ENCODE measurements around the gene CREB3L2. TPM values are rescaled to one million over a fixed set of nuclear protein-coding genes. Genes with fewer than 3 reads are reported as not detected.
A peak's percentile ranks its signal among the peaks of the same experiment; 100 is the strongest.

Gene CREB3L2
- total RNA-seq, 1 experiment from 2014 or later, result 18.1 TPM

DNA sequence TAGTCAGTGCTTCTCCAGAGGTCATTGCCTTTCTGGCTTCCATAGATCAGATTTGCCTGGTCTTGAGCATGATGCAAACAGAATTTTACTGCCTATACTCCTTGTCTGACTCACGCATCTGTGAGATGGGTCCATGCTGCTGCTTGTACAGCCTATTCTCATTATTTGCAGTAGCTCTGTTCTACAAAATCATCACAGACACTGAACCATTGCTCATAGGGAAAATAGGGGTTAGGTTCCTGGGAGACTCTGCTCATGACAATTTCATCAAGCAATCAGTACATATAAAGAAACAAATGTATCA is 7.4 kb upstream of the CREB3L2 start:
- Histone ChIP-seq H3K4me1 (ENCODE audit: insufficient read depth, low read length) (peaks cover 4% of the 10 kb centered on the region; the same call in 1 of the 2 replicates), H4K20me1 (ENCODE audit: low read length) (no peaks in the 10 kb centered on the region), H3K4me2 (ENCODE audit: low read length) (peak overlapping the region; percentile 65), H3K9me3 (ENCODE audit: low read length) (no peaks in the 10 kb centered on the region), H3K27me3 (ENCODE audit: low read length) (no peaks in the 10 kb centered on the region), H2AFZ (ENCODE audit: low read length) (peak overlapping the region; percentile 76; the same call in 1 of the 2 replicates), H3K9ac (ENCODE audit: low read length) (no peak overlapping the region), H3K36me3 (ENCODE audit: low read depth, low read length) (no peaks in the 10 kb centered on the region; the same call in 1 of the 2 replicates), H3K79me2 (ENCODE audit: low read length) (no peaks in the 10 kb centered on the region), H3K4me3 (ENCODE audit: low read length) (no peak overlapping the region), H3F3A (ENCODE audit: low read length, unreplicated experiment) (no peaks in the 10 kb centered on the region), H3K9me2 (replicated peaks; ENCODE audit: low read length) (no peaks in the 10 kb centered on the region), H3K27ac (ENCODE audit: low read length) (no peak overlapping the region)
- ChIA-PET CTCF (interaction anchor here (0.6 to 1.0 kb wide), 5 partner anchors 104 to 729 kb away, joined by 3 to 9 read pairs (median 3); no protein-coding TSS in a partner anchor), POLR2A (ENCODE audit: unreplicated experiment) (no interaction called here)
- DNase-seq (peak; percentile 15), ATAC-seq (peak; percentile 51; the same call in 1 of the 2 replicates)
- intact Hi-C loops (cut with micrococcal nuclease), result loop anchor here (2.0 to 5.0 kb wide), 3 partner anchors 193 to 729 kb away; no protein-coding TSS in a partner anchor
- BruUV-seq (replicated peaks), result no TSS peak
- TF ChIP-seq EZH2 (IDR thresholded peaks at IDR 0.05; ENCODE audit: low read length, unreplicated experiment) (no peak), EZH2phosphoT487 (IDR thresholded peaks at IDR 0.05; ENCODE audit: borderline replicate concordance, low read length) (no peak), CTCF (conservative IDR thresholded peaks at IDR 0.05; ENCODE audit: low read depth, low read length) (no peak)

DNA sequence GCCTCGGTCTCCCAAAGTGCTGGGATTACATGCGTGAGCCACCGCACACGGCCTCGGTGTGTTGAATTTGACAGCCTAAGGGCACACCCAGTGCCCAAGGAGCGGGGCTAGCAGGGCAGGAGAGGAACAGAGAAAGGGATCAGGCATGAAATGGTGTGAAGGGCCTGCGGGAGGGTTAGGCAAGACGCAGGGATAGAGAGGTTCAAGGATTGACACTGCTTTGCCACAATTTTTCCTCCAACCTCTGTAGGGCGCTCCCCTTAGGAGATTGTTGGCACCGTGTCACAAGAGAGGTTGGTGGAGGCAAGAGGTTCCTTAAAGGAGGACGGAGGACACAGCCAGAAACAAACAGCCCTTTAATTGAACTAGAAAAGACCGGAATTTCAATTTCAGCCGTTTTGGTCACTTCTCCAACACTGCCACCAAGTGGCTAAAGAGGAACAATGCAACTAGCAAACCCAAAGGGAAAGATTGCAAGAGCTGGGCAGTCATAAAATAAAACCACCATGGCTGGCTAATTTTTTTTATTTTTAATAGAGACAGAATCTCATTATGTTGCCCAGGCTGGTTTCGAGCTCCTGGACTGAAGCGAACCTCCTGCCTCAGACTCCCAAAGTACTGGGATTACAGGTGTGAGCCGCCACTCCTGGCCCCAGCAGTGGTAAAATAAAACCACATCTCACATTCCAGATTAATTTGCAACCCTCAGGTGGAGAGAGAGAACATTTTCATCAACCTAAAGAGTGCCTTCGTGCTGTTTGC is 6.9 kb upstream of the CREB3L2 start:
- H3K79me2 ChIP-seq (ENCODE audit: low read length), result no peaks in the 10 kb centered on the region
- no peak overlapping the region for H3K9ac ChIP-seq (ENCODE audit: low read length)
- no peaks in the 10 kb centered on the region for H3K9me2 ChIP-seq (replicated peaks; ENCODE audit: low read length)
- ChIA-PET CTCF (interaction anchor here (0.5 to 1.0 kb wide), 7 partner anchors 101 to 730 kb away, joined by 3 to 9 read pairs (median 3); no protein-coding TSS in a partner anchor), POLR2A (ENCODE audit: unreplicated experiment) (no interaction called here)
- H3K36me3 ChIP-seq (ENCODE audit: low read depth, low read length), result no peaks in the 10 kb centered on the region; the same call in 1 of the 2 replicates
- no peak overlapping the region for H3K27ac ChIP-seq (ENCODE audit: low read length)
- ATAC-seq (peak; percentile 65), DNase-seq (peak; percentile 75)
- no peaks in the 10 kb centered on the region for H4K20me1 ChIP-seq (ENCODE audit: low read length)
- no peak overlapping the region for H3K4me3 ChIP-seq (ENCODE audit: low read length)
- no peaks in the 10 kb centered on the region for H3F3A ChIP-seq (ENCODE audit: low read length, unreplicated experiment)
- H3K9me3 ChIP-seq (ENCODE audit: low read length), result no peaks in the 10 kb centered on the region
- peak overlapping the region; percentile 76 for H2AFZ ChIP-seq (ENCODE audit: low read length)
- peak overlapping the region; percentile 65 for H3K4me2 ChIP-seq (ENCODE audit: low read length)
- no peak for TF ChIP-seq EZH2phosphoT487 (IDR thresholded peaks at IDR 0.05; ENCODE audit: borderline replicate concordance, low read length)
- peak; percentile 86 for TF ChIP-seq CTCF (conservative IDR thresholded peaks at IDR 0.05; ENCODE audit: low read depth, low read length)
- peaks cover 4% of the 10 kb centered on the region; the same call in 1 of the 2 replicates for H3K4me1 ChIP-seq (ENCODE audit: insufficient read depth, low read length)
- intact Hi-C loops (cut with micrococcal nuclease), result loop anchor here (1.0 to 5.0 kb wide), 5 partner anchors 105 to 730 kb away; no protein-coding TSS in a partner anchor
- BruUV-seq (replicated peaks), result no TSS peak
- H3K27me3 ChIP-seq (ENCODE audit: low read length), result no peaks in the 10 kb centered on the region

All from PC-3 (cell line).